ENCODE data around the gene CLSTN2.

CLSTN2 gene

GRCh38 chr3:140584549-140584948 is 649.6 kb downstream of the CLSTN2 start:
- TF ChIP-seq CTCF (IDR thresholded peaks at IDR 0.05; ENCODE audit: low read depth, low read length) = no peak
- no peak for DNase-seq (ENCODE audit: extremely low read depth, low read depth)

GRCh38 chr3:140585828-140586227 is 650.8 kb downstream of the CLSTN2 start:
- TF ChIP-seq CTCF (IDR thresholded peaks at IDR 0.05; ENCODE audit: low read depth, low read length) = no peak
- no peak for DNase-seq (ENCODE audit: extremely low read depth, low read depth)

DNA sequence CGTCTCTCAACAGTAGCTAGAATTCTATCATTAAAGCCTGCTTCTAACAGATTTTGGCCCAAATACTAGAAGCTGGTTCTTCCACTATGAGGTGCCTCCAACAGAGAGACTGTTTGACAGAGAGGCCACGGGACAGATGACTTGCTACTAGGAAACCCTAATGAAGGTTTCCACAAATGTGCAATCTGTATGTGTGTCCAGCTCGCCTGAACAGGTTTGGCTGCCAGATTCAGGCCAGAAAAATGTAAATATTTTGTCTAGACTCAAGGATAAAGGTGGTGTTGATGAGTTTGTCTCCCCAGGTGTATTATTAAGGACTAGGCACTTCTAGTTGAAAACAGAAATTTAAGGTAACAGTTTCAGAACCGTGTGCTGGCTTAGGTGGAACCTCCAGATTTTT is 651.3 kb downstream of the CLSTN2 start:
- no peak for DNase-seq (ENCODE audit: extremely low read depth, low read depth)
- no peak for TF ChIP-seq CTCF (IDR thresholded peaks at IDR 0.05; ENCODE audit: low read depth, low read length)

- DNase-seq (ENCODE audit: extremely low read depth, low read depth) = no peak
- no peak for TF ChIP-seq CTCF (IDR thresholded peaks at IDR 0.05; ENCODE audit: low read depth, low read length)
Observed at GRCh38 chr3:140588558-140588957, 653.6 kb downstream of the CLSTN2 start.

DNA sequence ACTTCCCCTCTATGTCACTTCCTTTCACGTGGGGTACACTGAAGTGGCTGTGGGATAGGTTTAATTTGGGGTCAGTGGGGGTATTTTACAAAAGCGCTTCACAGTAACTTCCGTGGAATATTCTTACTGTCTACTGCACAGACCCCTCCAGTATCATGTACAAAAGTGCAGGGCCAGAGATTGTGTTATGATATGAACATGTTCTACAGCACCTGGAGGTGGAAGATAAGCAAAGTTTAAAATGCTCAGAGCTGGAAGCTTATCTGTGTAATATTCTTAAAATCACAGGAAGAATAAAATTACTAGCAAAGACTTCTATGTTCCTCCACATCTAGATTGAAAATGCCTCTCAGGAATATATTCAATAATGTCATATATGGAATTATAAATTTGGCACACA is 658.8 kb downstream of the CLSTN2 start:
- no peak for DNase-seq (ENCODE audit: extremely low read depth, low read depth)
- no peak for TF ChIP-seq CTCF (IDR thresholded peaks at IDR 0.05; ENCODE audit: low read depth, low read length)

- TF ChIP-seq CTCF (IDR thresholded peaks at IDR 0.05; ENCODE audit: low read depth, low read length) = no peak
- DNase-seq (ENCODE audit: extremely low read depth, low read depth) = no peak
Observed at GRCh38 chr3:140595295-140595694, 660.3 kb downstream of the CLSTN2 start.

DNA sequence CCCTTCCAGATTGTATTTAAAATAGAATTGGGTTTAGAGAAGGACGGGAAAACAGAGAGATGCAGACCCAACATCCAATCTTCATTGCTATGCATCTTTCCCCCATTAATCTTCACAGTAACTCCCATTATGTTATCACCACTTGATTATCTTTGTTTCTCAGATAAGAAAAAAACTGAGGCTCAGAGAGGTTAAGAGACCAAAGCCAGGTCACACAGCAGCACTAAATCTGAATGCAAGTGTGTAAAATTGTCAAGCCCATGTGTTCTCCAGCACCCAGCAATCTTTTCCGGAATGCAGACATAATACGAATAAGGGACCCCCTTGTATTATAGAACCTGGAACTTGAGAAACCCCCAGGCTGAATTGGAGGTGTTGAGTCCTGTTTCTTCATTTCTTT is 662.4 kb downstream of the CLSTN2 start:
- no peak for DNase-seq (ENCODE audit: extremely low read depth, low read depth)
- TF ChIP-seq CTCF (IDR thresholded peaks at IDR 0.05; ENCODE audit: low read depth, low read length) = no peak
